ENCODE data around the gene SORCS2.

DNA sequence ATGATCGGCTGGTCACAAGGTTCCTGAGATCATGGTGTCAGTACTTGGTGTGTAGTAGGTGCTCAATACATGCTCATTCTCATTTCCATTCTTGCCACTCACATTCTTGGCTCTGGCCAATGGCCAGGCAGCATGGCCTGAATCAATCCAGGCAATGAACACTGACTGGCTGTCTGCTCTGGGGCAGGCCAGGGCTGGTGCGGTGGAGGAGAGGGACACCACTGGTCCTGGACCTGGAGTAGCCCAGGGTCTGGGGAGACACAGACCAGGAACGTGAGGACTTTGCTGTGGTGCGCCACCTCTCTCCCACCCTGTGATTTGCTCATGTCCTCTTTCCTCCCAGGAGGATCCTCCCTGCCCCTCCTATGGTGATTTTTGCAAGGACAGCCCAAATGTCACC, 122.9 kb downstream of the SORCS2 start:
- TF ChIP-seq, protein P1, sequence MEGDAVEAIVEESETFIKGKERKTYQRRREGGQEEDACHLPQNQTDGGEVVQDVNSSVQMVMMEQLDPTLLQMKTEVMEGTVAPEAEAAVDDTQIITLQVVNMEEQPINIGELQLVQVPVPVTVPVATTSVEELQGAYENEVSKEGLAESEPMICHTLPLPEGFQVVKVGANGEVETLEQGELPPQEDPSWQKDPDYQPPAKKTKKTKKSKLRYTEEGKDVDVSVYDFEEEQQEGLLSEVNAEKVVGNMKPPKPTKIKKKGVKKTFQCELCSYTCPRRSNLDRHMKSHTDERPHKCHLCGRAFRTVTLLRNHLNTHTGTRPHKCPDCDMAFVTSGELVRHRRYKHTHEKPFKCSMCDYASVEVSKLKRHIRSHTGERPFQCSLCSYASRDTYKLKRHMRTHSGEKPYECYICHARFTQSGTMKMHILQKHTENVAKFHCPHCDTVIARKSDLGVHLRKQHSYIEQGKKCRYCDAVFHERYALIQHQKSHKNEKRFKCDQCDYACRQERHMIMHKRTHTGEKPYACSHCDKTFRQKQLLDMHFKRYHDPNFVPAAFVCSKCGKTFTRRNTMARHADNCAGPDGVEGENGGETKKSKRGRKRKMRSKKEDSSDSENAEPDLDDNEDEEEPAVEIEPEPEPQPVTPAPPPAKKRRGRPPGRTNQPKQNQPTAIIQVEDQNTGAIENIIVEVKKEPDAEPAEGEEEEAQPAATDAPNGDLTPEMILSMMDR (IDR thresholded peaks at IDR 0.05), result no peak
- no peak for TF ChIP-seq POLR2A (IDR thresholded peaks at IDR 0.05)

Measured in Peyer's patch (tissue), 4 donors.